ENCODE measurements around the gene SH2D4B. TPM values are rescaled to one million over a fixed set of nuclear protein-coding genes. Genes with fewer than 3 reads are reported as not detected.
"Not testable (repeated sequence)": the region's sequence is repeated elsewhere in the genome, so short reads cannot be mapped to it uniquely, and the experiment has no call there.

Gene SH2D4B
- total RNA-seq, 1 donor from 2014 or later = 0.05 TPM

- intact Hi-C loops (cut with micrococcal nuclease) = loop anchor here (10.0 kb wide), 1 partner anchor 149 kb away; no protein-coding TSS in a partner anchor
- not testable (repeated sequence) for H3K27ac Mint-ChIP-seq; DNase-seq (ENCODE audit: low spot score); H3K27me3 Mint-ChIP-seq (ENCODE audit: low read depth); H3K4me3 Mint-ChIP-seq (ENCODE audit: low read depth); H3K9me3 Mint-ChIP-seq
- Mint-ChIP-seq H3K4me1 (ENCODE audit: low read depth) (peaks cover 43% of the 10 kb centered on the region), H3K36me3 (ENCODE audit: low read depth) (peaks cover 18% of the 10 kb centered on the region)
Measured at GRCh38 chr10:80534059-80534458, 3.6 kb upstream of the SH2D4B start.

- intact Hi-C loops (cut with micrococcal nuclease) = loop anchor here (5.0 to 10.0 kb wide), 2 partner anchors 150 to 457 kb away; partner anchors contain the start of gene TMEM254
- Mint-ChIP-seq H3K36me3 (ENCODE audit: low read depth) (peaks cover 13% of the 10 kb centered on the region), H3K4me1 (ENCODE audit: low read depth) (peaks cover 37% of the 10 kb centered on the region)
- not testable (repeated sequence) for H3K27me3 Mint-ChIP-seq (ENCODE audit: low read depth); H3K9me3 Mint-ChIP-seq; H3K4me3 Mint-ChIP-seq (ENCODE audit: low read depth); DNase-seq (ENCODE audit: low spot score); H3K27ac Mint-ChIP-seq
Measured at GRCh38 chr10:80534646-80535045, 3.1 kb upstream of the SH2D4B start.

- Mint-ChIP-seq H3K9me3 (no peaks in the 10 kb centered on the region), H3K4me3 (ENCODE audit: low read depth) (peak overlapping the region; percentile 90), H3K27me3 (ENCODE audit: low read depth) (no peaks in the 10 kb centered on the region), H3K27ac (peak overlapping the region; percentile 95), H3K36me3 (ENCODE audit: low read depth) (peaks cover 10% of the 10 kb centered on the region), H3K4me1 (ENCODE audit: low read depth) (peaks cover 30% of the 10 kb centered on the region)
- peak; percentile 69 for DNase-seq (ENCODE audit: low spot score)
- intact Hi-C loops (cut with micrococcal nuclease) = loop anchor here (5.0 to 10.0 kb wide), 2 partner anchors 151 to 459 kb away; partner anchors contain the start of gene TMEM254
Measured at GRCh38 chr10:80535671-80536360, 1.9 kb upstream of the SH2D4B start.

GRCh38 chr10:80536361-80536835 lies 1.3 kb upstream of the SH2D4B start:
- H3K27ac Mint-ChIP-seq = peak overlapping the region; percentile 95
- H3K9me3 Mint-ChIP-seq = no peaks in the 10 kb centered on the region
- H3K36me3 Mint-ChIP-seq (ENCODE audit: low read depth) = peaks cover 10% of the 10 kb centered on the region
- peaks cover 30% of the 10 kb centered on the region for H3K4me1 Mint-ChIP-seq (ENCODE audit: low read depth)
- no peaks in the 10 kb centered on the region for H3K27me3 Mint-ChIP-seq (ENCODE audit: low read depth)
- DNase-seq (ENCODE audit: low spot score) = no peak
- intact Hi-C loops (cut with micrococcal nuclease) = loop anchor here (5.0 to 10.0 kb wide), 2 partner anchors 152 to 459 kb away; partner anchors contain the start of gene TMEM254
- H3K4me3 Mint-ChIP-seq (ENCODE audit: low read depth) = peak overlapping the region; percentile 90

- Mint-ChIP-seq H3K9me3 (no peaks in the 10 kb centered on the region), H3K4me3 (ENCODE audit: low read depth) (peak overlapping the region; percentile 90), H3K27ac (peak overlapping the region; percentile 88), H3K27me3 (ENCODE audit: low read depth) (no peaks in the 10 kb centered on the region), H3K36me3 (ENCODE audit: low read depth) (peaks cover 10% of the 10 kb centered on the region), H3K4me1 (ENCODE audit: low read depth) (peaks cover 22% of the 10 kb centered on the region)
- DNase-seq (ENCODE audit: low spot score) = no peak
- intact Hi-C loops (cut with micrococcal nuclease) = loop anchor here (5.0 to 10.0 kb wide), 2 partner anchors 152 to 460 kb away; partner anchors contain the start of gene TMEM254
Measured at GRCh38 chr10:80537086-80537735, 491 bp upstream of the SH2D4B start.

- H3K9me3 Mint-ChIP-seq = no peaks in the 10 kb centered on the region
- H3K27ac Mint-ChIP-seq = no peak overlapping the region
- no peaks in the 10 kb centered on the region for H3K27me3 Mint-ChIP-seq (ENCODE audit: low read depth)
- peaks cover 4% of the 10 kb centered on the region for H3K36me3 Mint-ChIP-seq (ENCODE audit: low read depth)
- no peak overlapping the region for H3K4me3 Mint-ChIP-seq (ENCODE audit: low read depth)
- H3K4me1 Mint-ChIP-seq (ENCODE audit: low read depth) = peaks cover 16% of the 10 kb centered on the region
- DNase-seq (ENCODE audit: low spot score) = no peak
- intact Hi-C loops (cut with micrococcal nuclease) = loop anchor here (5.0 to 10.0 kb wide), 2 partner anchors 154 to 461 kb away; partner anchors contain the start of gene TMEM254
Measured at GRCh38 chr10:80538481-80539185, 931 bp downstream of the SH2D4B start.

GRCh38 chr10:80539421-80540031 lies 1.8 kb downstream of the SH2D4B start:
- peaks cover 4% of the 10 kb centered on the region for H3K36me3 Mint-ChIP-seq (ENCODE audit: low read depth)
- H3K27me3 Mint-ChIP-seq (ENCODE audit: low read depth) = peaks cover 2% of the 10 kb centered on the region
- no peak overlapping the region for H3K27ac Mint-ChIP-seq
- peaks cover 19% of the 10 kb centered on the region for H3K4me1 Mint-ChIP-seq (ENCODE audit: low read depth)
- intact Hi-C loops (cut with micrococcal nuclease) = loop anchor here (5.0 to 10.0 kb wide), 2 partner anchors 155 to 462 kb away; partner anchors contain the start of gene TMEM254
- H3K4me3 Mint-ChIP-seq (ENCODE audit: low read depth) = no peak overlapping the region
- no peaks in the 10 kb centered on the region for H3K9me3 Mint-ChIP-seq
- DNase-seq (ENCODE audit: low spot score) = peak; percentile 6

GRCh38 chr10:80540136-80540535 lies 2.4 kb downstream of the SH2D4B start:
- intact Hi-C loops (cut with micrococcal nuclease) = no loop called here
- H3K9me3 Mint-ChIP-seq = no peaks in the 10 kb centered on the region
- H3K4me3 Mint-ChIP-seq (ENCODE audit: low read depth) = no peak overlapping the region
- DNase-seq (ENCODE audit: low spot score) = peak; percentile 2
- H3K4me1 Mint-ChIP-seq (ENCODE audit: low read depth) = peaks cover 19% of the 10 kb centered on the region
- peaks cover 6% of the 10 kb centered on the region for H3K27me3 Mint-ChIP-seq (ENCODE audit: low read depth)
- peaks cover 4% of the 10 kb centered on the region for H3K36me3 Mint-ChIP-seq (ENCODE audit: low read depth)
- no peak overlapping the region for H3K27ac Mint-ChIP-seq

DNA sequence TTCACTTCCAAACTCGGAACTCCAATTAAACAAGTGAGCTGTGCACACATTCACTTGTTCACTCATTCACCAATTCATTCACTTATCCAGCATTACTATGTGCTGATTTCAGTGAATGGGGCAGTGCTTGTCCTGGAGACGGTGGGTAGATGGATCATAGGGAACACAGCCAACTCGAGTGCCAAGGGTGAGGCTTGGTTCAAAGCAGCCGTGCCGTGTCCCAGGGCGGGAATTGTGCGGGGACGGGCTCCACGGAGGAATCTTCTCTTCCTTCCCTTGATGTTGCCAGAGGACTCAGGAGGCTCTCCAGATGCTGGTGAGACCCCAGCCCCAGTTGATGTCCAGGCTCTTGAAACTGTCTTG lies 2.9 kb downstream of the SH2D4B start:
- H3K27me3 Mint-ChIP-seq (ENCODE audit: low read depth) = peaks cover 7% of the 10 kb centered on the region
- DNase-seq (ENCODE audit: low spot score) = peak; percentile 7
- no peaks in the 10 kb centered on the region for H3K9me3 Mint-ChIP-seq
- H3K36me3 Mint-ChIP-seq (ENCODE audit: low read depth) = peaks cover under 1% of the 10 kb centered on the region
- H3K27ac Mint-ChIP-seq = no peak overlapping the region
- intact Hi-C loops (cut with micrococcal nuclease) = no loop called here
- peaks cover 16% of the 10 kb centered on the region for H3K4me1 Mint-ChIP-seq (ENCODE audit: low read depth)
- no peak overlapping the region for H3K4me3 Mint-ChIP-seq (ENCODE audit: low read depth)

DNA sequence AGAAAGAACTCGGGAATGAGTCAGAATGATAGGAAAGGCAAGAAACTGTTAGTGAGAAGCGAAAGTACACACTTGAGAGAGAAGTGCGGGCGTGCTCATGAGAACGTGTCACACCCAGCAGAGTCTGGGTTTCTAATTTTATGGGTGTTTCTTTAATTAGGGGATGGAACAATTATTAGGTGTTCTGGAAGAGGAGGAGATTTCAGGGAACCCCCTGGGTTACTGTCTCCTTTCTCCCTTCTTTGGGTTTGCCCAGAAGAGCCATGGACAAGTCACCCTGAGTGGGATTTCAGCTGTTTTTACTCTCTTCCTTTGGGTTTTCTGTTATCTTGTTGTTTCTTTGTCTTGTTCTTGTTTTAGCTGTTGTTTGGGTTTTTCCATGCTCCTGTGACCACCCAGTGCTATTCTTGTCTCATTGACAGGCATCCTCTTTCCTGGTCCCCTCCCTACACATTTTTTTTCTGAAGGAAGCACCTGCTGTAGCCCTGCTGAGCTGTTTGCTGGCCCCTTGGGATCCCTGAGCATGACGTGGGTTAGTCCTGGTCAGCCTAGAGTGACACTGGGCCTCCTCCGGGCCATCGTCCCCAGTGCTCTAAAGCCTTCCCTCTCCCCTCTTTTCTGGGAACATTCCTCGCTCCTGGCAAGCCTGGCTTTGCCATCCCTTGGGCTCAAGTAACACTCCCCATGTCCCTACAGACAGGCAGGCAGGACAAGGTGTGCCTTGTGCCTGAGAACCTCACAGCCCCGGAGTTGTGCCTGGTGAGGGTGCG lies 3.5 kb downstream of the SH2D4B start:
- peak; percentile 6 for DNase-seq (ENCODE audit: low spot score)
- Mint-ChIP-seq H3K36me3 (ENCODE audit: low read depth) (no peaks in the 10 kb centered on the region), H3K4me1 (ENCODE audit: low read depth) (peaks cover 16% of the 10 kb centered on the region), H3K9me3 (no peaks in the 10 kb centered on the region), H3K27ac (no peak overlapping the region), H3K4me3 (ENCODE audit: low read depth) (no peak overlapping the region), H3K27me3 (ENCODE audit: low read depth) (peaks cover 7% of the 10 kb centered on the region)
- intact Hi-C loops (cut with micrococcal nuclease) = no loop called here

DNA sequence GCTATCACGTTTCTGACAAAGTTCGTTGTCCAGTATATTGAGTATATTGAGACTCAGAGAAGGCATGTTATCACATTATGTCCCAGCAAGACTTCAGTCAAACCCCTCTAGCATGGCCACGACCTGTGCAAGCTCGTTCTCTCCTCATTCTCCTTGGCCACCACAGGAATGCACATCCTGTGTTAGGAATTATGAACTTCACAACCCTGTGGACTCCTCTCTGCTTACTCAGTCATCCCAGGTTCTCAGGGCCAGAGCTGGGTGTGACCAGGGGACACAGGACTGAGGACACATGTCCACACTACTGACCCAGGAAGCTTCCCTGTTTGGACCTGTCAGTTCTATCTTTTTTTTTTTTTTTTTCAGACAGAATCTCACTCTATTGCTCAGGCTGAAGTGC lies 4.4 kb downstream of the SH2D4B start:
- Mint-ChIP-seq H3K36me3 (ENCODE audit: low read depth) (no peaks in the 10 kb centered on the region), H3K4me3 (ENCODE audit: low read depth) (no peak overlapping the region), H3K27ac (no peak overlapping the region), H3K4me1 (ENCODE audit: low read depth) (peaks cover 13% of the 10 kb centered on the region), H3K27me3 (ENCODE audit: low read depth) (peaks cover 10% of the 10 kb centered on the region), H3K9me3 (no peaks in the 10 kb centered on the region)
- no peak for DNase-seq (ENCODE audit: low spot score)
- intact Hi-C loops (cut with micrococcal nuclease) = no loop called here
